Epithelial cell of esophagus (primary cell): Measurements from ENCODE around the gene MINK1.

Source experiments
- DNase-seq: peaks from one replicate; pipeline ENCODE4 v3.0.0; 2010; ENCODE audit warnings: low read depth
- H3K4me3 ChIP-seq: 2 replicates; pipeline ENCODE4 v1.5.1; 2011; ENCODE audit warnings: mild to moderate bottlenecking, low read length, control low read depth
- TF ChIP-seq, protein P1 (sequence below): IDR thresholded peaks from 2 replicates; pipeline ENCODE4 v1.5.1; 2011; ENCODE audit warnings: low read depth, mild to moderate bottlenecking, low read length, control low read depth, inconsistent platforms; ENCODE audit not compliant: insufficient read depth; ENCODE audit errors: missing control alignments

Gene MINK1

DNA sequence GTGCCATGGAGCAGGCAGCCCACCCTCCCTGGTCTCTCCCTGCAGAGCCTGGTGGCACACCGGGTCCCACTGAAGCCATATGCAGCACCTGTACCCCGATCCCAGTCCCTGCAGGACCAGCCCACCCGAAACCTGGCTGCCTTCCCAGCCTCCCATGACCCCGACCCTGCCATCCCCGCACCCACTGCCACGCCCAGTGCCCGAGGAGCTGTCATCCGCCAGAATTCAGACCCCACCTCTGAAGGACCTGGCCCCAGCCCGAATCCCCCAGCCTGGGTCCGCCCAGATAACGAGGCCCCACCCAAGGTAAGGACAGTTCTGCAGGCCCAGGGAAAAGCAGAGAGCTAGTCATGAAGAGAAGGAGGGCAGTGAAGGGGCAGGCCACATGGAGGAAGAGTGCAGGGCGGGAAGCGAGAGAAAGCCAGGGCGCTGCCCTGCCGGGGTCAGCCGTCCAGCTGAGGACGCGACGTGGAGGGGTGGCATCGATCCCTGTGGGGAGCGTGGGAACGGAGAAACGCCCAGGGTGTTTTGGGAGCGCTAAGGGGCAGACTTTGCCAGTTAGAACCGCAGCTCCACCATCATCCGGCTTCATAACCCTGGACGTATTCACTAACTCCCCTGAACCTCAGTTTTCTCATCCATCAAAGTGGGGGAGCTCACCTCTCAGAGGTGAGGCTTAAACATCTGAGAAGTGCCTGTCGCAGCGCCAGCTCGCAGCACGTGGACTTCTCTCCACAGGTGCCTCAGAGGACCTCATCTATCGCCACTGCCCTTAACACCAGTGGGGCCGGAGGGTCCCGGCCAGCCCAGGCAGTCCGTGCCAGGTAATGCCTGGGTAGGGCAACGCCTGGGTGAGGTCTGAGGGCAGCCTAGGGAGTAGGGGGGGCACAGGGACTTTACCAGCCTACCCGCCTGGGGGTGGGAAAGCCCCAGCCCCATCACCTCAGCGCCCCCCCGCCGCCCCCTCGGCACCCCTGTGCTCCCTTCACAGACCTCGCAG is 58.6 kb downstream of the MINK1 start:
- TF ChIP-seq, protein P1, sequence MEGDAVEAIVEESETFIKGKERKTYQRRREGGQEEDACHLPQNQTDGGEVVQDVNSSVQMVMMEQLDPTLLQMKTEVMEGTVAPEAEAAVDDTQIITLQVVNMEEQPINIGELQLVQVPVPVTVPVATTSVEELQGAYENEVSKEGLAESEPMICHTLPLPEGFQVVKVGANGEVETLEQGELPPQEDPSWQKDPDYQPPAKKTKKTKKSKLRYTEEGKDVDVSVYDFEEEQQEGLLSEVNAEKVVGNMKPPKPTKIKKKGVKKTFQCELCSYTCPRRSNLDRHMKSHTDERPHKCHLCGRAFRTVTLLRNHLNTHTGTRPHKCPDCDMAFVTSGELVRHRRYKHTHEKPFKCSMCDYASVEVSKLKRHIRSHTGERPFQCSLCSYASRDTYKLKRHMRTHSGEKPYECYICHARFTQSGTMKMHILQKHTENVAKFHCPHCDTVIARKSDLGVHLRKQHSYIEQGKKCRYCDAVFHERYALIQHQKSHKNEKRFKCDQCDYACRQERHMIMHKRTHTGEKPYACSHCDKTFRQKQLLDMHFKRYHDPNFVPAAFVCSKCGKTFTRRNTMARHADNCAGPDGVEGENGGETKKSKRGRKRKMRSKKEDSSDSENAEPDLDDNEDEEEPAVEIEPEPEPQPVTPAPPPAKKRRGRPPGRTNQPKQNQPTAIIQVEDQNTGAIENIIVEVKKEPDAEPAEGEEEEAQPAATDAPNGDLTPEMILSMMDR: no peak
- DNase-seq: no peak
- H3K4me3 ChIP-seq: no peak overlapping the region

DNA sequence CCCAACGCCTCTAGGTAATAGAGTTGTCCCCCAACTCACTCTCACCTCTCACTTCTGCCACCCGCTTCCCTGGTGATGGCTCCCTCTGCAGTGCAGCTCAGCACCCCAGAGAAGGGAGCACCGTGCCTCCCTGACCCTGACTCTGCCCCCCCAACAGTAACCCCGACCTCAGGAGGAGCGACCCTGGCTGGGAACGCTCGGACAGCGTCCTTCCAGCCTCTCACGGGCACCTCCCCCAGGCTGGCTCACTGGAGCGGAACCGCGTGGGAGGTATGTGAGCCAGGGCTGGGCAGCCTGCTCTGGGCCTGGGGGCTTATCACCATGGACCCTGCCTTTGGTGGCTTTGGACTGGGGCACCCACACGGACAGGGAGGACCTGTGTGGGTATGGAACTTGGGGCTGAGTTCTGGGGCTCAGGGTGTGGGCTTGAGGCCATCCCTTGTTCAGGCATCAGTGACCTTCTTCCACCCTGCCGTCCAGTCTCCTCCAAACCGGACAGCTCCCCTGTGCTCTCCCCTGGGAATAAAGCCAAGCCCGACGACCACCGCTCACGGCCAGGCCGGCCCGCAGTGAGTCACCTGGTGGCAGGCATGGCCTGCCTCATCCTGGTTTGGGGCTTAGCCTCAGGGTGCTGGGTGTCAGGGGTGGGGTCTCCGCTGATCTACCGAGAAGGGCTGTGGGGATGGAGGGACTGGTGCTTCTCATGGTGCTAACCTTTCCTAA is 59.5 kb downstream of the MINK1 start:
- H3K4me3 ChIP-seq: no peak overlapping the region
- DNase-seq: no peak
- TF ChIP-seq, protein P1: no peak

DNA sequence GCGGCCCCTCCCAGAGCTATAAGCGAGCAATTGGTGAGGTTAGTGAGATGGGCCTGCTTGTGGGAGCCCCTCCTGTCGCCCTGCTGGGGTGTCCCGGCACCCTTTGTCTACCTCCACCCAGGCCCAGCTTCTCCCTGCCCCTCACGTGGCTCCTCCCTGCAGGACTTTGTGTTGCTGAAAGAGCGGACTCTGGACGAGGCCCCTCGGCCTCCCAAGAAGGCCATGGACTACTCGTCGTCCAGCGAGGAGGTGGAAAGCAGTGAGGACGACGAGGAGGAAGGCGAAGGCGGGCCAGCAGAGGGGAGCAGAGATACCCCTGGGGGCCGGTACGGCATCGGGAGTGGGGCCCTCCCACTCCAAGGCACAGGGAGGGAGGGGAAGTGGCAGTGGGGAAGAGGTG is 60.1 kb downstream of the MINK1 start:
- no peak overlapping the region for H3K4me3 ChIP-seq
- TF ChIP-seq, protein P1: no peak
- no peak for DNase-seq

DNA sequence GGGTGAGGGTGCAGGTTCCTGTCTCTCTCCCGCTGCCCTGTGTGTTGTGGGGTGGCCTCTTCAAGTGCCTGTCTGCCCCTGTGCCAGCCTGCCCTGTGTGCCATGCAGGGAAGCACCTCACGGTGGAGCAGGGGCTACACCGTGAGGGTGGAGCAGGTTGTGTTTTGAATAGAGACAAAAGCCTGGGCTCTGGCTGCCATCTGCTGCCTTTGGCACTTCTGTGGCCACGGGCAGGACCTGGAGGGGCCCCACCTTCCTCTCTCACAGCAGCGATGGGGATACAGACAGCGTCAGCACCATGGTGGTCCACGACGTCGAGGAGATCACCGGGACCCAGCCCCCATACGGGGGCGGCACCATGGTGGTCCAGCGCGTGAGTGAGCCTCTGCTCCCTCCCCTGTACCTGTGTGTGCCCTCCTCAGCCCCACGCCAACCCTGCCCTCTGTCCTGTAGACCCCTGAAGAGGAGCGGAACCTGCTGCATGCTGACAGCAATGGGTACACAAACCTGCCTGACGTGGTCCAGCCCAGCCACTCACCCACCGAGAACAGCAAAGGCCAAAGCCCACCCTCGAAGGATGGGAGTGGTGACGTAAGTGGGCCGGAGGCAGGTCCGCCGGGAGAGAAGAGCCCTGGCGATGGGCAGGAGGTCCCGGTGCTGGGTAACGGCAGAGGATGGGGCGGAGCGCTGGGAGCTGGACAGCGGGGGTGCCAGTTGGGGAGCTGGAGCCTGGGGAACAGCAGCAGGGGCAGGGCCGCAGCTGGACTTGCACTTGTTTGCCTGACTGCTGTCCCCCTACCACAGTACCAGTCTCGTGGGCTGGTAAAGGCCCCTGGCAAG is 60.8 kb downstream of the MINK1 start:
- no peak for DNase-seq
- H3K4me3 ChIP-seq: no peak overlapping the region
- TF ChIP-seq, protein P1: no peak

DNA sequence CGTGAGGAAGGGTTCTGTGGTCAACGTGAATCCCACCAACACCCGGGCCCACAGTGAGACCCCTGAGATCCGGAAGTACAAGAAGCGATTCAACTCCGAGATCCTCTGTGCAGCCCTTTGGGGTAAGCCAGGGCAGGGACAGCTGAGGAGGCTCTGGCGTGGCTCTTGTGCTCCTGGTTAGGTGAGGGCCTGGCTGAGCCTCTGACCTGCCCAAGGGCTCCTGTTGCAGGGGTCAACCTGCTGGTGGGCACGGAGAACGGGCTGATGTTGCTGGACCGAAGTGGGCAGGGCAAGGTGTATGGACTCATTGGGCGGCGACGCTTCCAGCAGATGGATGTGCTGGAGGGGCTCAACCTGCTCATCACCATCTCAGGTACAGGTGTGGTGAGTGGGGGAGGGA is 62.0 kb downstream of the MINK1 start:
- no peak for DNase-seq
- TF ChIP-seq, protein P1: no peak
- H3K4me3 ChIP-seq: no peak overlapping the region

DNA sequence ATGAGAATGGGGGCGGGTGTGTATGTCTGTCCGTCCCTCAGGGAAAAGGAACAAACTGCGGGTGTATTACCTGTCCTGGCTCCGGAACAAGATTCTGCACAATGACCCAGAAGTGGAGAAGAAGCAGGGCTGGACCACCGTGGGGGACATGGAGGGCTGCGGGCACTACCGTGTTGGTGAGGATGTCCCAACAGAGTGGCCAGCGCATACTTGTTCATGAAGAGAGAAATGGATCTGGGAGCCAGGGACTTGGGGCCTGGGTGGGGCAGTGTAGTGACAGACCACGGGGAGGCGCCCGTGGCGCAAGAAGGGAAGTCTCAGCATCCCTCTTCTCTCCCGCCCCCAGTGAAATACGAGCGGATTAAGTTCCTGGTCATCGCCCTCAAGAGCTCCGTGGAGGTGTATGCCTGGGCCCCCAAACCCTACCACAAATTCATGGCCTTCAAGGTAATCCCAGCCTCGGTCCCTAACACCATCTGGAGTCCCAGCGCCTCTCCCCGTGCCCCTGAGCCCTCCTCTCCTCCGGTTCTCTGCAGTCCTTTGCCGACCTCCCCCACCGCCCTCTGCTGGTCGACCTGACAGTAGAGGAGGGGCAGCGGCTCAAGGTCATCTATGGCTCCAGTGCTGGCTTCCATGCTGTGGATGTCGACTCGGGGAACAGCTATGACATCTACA is 62.7 kb downstream of the MINK1 start:
- DNase-seq: no peak
- no peak overlapping the region for H3K4me3 ChIP-seq
- TF ChIP-seq, protein P1: peak; percentile 6
